Measurements from ENCODE around the gene HMGCL.

DNA sequence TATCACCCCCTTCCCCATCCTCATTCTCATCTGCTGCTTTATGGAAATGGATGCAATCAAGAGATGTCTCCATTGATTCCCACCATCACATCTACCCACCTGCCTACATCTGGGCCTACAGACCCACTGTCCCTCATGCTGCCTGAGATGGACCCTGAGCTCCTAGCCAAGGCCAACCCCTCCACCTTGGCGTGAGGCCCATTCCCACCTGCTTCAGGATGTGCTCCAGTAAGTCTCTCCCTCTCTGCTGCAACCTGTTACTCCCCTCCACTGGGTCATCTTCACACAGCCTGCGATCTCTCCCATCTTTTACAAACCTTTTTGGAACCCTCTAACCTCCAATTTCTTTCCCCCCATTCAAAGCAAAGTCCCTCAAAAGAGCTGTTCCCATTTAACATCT lies 20.2 kb downstream of the HMGCL start:
- no peak for TF ChIP-seq FOXA1 (IDR thresholded peaks at IDR 0.05)
- TF ChIP-seq SP1 (IDR thresholded peaks at IDR 0.05), result no peak
- no peak for TF ChIP-seq SUZ12 (IDR thresholded peaks at IDR 0.05)
- TF ChIP-seq BHLHE40 (IDR thresholded peaks at IDR 0.05; ENCODE audit: borderline replicate concordance), result no peak
